CD4-positive, alpha-beta T cell treated with Interleukin-15 for 4 hours (primary cell): ENCODE data around the gene IPO13.

ENCODE experiments used
- DNase-seq: peaks from one replicate; pipeline ENCODE4 v3.0.0-alpha.2; 2020; ENCODE audit warnings: low spot score

The IPO13 gene

DNA sequence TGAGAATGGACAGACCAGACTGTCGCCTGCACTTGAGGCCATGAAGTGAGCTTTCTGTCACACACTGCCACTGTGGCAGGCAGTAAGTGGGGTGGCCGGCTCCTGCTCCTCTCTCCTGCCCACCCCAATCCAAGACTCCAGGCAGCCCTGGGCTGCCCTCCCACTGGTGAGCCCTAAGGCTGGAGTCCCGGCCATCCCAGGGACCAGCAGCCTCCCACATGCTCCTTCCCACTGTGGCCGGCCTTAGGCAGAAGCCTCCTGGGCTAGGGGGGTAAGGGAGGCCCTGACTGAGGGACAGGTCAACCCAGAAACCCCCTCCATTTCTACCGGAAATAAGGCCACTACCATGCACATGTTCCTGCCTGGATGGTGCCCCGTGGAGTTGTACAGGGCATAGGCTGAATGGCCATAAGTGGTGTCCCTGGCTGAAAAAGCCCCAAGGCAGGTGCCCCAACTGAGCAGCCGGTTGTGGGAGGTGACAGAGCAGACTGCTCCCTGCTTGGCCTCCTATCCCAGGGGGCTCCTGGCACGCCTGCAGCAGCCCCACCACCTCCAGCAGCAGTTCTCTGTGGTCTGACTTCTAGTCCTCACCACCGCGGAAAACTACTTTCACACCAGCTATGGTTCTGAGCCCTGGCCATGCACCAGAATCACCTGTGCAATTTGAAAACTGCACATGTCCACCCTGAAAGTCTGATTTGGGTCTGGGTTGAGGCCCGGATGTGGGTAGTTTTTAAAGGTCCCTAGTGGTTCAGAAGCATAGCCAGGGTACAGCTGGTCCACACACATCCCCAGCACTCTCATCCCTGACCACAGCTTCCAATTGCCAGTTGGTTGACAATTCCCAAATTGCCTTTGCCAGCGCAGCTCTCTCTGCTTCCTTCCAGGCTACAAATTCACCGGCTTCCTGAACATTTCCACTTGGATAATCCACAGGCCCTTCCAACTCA is 14.8 kb upstream of the IPO13 start:
- DNase-seq = no peak

DNA sequence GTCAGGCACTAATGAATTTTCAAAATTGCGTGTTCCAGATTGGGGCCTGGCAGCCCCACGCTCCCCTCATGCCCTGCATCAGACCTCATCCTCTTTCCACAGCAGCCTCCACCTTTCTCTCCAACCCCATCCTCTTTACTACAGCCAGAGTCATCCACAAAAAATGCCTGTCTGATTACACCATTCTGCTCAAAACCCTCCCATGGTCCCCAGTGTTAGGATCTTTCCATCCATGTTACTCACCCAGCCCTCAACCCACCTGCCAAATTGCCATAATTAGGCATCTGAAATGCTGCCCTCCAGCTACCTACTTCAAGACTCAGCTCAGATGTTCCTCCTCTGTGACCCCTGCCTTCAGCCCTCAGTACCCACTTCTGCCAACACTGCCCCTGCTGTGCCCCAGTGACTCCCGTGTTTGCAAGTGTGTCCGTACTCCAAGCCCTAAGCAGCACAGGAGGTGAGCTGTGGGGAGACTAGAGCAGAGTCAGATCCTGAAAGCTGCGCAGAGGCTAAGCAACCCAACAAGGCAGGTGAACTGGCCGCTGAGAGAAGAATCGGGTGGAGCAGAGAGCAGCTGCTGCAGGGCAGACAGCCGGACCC is 13.9 kb upstream of the IPO13 start:
- no peak for DNase-seq

DNA sequence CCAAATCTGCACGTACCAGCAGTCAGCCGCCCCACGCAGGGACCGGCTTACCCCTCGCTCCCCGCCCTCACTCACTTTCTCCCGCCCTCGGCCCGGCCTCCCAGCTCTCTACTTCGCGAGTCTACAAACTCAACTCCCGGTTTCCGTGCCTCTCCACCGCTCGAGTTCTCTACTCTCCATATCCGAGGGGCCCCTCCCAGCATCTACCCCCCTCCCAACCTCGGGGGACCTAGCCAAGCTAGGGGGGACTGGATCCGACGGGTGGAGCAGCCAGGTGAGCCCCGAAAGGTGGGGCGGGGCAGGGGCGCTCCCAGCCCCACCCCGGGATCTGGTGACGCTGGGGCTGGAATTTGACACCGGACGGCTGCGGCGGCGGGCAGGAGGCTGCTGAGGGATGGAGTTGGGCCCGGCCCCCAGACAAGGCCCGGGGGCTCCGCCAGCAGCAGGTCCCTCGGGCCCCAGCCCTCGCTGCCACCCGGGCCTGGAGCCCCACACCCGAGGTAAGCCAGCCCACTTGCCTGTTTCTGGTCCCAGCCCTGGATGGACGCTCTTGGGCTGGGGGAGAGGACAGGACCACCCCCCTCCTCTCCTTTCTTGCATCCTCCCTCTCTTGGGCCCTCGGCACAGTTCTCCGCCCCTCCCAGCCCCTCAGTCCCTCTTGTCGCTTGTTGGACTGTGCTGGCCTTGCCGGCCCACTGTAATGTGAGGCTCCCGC is 13.2 kb upstream of the IPO13 start, which contains the start of gene ARTN:
TSS of gene ARTN (plus strand) at position 416 of the 715 bp plus-strand sequence. CDS start 1,856 bp downstream, outside the sequence.
- DNase-seq = no peak

DNA sequence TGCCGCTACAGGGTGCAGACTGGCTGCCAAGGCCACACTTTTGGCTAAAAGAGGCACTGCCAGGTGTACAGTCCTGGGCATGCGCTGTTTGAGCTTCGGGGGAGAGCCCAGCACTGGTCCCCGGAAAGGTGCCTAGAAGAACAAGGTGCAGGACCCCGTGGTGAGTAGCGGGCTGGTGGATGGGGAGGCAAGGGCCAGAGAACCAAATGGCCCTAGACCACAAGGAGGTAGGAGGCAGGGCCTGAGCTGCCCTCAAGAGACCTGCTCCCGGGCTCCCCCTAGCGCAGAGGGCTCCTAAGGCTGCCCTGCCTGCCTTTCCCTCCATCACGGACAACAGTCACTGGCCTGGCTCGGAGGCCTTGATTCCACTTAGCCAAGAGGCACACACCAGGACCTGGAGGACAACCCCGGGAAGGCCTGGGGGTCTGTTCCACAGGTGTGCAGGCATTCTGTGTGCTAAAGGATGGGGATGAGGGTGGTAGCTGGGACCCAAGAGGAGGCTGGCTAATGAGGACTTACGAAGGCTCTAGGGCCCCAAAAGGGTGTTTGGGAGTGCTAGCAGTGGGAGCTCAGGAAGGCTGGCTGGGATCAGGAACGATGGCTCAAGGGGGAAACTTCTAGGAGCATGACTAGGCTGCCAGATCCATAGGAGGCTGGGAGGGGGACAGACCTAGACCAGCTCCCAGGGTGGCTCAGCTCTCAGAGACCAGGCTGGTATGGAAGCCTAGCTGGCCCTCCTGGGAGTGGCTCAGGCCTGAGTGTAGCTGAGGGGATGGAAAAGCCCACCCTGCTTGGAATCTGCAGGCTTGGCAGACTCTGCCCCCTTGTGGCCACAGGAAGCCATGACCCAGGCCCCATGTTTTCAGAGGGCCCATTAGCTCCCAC is 12.4 kb upstream of the IPO13 start:
- peak; percentile 36 for DNase-seq

GRCh38 chr1:43934986-43935324 is 11.8 kb upstream of the IPO13 start:
- no peak for DNase-seq

DNA sequence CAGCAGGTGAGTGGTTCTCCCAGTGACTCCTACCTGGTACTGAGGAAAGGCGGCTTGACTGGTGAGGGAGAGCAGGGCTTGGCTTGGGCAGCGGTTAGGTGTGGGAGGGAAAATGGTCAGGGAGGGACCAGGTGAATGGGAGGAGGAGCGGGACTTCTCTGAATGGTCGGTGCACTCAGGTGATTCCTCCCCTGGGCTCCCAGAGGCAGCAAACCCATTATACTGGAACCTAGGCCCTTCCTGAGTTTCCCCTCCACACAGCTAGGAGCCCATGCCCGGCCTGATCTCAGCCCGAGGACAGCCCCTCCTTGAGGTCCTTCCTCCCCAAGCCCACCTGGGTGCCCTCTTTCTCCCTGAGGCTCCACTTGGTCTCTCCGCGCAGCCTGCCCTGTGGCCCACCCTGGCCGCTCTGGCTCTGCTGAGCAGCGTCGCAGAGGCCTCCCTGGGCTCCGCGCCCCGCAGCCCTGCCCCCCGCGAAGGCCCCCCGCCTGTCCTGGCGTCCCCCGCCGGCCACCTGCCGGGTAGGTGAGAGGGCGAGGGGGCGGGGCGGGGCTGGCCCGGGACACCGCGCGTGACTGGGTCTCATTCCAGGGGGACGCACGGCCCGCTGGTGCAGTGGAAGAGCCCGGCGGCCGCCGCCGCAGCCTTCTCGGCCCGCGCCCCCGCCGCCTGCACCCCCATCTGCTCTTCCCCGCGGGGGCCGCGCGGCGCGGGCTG is 10.9 kb upstream of the IPO13 start:
- no peak for DNase-seq

DNA sequence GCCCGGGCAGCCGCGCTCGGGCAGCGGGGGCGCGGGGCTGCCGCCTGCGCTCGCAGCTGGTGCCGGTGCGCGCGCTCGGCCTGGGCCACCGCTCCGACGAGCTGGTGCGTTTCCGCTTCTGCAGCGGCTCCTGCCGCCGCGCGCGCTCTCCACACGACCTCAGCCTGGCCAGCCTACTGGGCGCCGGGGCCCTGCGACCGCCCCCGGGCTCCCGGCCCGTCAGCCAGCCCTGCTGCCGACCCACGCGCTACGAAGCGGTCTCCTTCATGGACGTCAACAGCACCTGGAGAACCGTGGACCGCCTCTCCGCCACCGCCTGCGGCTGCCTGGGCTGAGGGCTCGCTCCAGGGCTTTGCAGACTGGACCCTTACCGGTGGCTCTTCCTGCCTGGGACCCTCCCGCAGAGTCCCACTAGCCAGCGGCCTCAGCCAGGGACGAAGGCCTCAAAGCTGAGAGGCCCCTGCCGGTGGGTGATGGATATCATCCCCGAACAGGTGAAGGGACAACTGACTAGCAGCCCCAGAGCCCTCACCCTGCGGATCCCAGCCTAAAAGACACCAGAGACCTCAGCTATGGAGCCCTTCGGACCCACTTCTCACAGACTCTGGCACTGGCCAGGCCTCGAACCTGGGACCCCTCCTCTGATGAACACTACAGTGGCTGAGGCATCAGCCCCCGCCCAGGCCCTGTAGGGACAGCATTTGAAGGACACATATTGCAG is 10.2 kb upstream of the IPO13 start:
- no peak for DNase-seq

DNA sequence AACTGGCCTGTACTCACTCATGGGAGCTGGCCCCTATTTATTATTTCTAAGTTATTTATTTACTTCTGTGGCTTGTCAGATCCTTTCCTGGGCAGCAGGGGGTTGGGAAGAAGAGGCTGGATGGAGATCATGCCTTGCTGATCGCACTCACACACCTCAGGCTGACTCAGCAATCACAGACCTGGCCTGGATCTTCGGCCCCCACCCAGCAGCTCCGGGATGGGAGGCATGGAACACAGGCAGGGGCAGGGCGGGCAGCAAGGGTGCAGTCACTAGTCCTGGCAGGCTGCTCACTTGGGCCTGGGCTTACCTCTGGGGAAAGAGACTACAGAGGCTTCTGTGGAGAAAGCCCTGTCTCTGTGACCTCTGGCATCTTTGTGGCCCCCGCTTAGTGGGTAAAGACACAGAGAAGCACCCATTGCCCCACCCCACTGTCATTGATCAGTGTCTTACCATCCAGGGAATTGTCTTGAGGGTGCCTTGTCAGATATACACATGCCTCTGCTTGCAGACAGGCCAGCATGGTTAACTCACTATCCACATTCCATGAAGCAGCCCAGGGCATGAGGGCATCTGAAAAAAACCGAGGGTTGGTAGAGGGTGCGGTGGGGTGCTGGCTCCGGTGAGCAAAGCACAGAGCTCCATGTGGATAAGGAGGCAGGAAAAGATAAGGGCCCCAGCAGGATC is 9.4 kb upstream of the IPO13 start:
- no peak for DNase-seq

DNA sequence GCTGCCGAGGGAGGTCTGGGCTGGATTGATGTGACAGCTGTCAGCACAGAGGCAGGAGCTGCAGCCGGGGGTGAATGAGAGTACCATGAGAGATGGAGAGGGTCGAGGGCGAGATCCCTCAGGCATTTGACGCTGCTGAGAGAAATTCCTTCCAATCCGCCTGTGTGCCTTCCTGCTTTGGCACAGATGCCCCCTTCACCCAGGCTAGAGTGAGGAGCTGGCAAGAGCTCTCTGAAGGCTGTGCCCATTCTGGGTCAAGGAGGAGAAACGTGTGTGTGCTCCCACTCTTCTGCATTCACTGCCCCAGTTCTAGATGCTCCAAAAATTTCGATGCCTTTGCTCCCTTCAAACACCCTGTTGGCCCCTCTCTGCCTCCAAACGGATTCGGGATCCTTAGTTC is 8.4 kb upstream of the IPO13 start:
- DNase-seq = no peak

DNA sequence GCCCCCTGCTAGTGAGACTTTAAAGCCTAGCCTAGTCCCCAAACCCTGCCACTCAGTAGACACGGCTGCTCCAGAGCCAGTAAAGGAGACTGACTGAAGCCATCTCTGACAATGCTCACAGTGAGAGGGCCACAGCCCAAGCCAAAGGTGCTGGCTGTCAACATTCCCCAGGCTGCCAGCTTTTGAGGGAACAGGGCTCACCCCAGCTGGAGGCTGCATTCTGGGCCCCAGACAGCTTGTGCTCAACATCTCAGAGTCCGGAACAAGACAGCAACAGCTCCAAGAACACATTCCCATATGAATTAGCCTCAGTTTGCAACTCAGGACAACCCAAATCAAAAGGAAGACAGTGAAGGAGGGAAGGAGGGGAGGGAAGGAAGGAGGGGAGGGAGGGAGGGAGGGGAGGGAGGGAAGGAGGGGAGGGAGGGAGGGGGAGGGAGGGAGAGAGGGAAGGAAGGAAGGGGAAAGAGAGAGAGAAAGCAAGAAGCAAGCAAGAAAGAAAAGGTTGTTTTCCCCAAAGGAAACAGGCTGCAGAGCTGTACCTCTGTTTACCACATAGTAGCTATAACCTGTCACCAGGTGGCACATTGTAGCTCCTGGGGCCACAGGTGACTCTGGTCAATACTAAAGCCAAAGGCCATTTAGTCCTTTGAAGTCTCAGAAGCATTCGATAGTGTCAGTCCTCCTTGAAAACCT is 7.7 kb upstream of the IPO13 start:
- DNase-seq = no peak

DNA sequence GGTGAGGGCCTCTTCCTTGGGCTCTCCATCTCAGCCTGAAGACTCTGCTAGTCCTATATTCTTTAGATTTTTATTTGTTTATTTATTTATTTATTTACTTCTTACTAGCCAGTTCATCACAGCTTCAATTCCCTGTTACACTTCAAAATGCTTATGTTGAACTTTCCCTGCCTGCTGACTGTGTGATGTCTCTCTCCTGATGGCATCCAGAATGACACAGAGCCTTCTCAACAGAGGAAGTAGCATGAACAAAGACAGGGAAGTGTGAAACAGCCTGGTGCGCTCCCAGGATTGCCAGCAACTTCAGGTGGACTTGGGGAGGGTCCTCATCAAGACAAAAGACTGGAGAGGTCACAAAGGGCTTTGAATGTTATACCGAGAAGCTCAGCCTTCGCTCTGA is 4.3 kb upstream of the IPO13 start:
- no peak for DNase-seq

DNA sequence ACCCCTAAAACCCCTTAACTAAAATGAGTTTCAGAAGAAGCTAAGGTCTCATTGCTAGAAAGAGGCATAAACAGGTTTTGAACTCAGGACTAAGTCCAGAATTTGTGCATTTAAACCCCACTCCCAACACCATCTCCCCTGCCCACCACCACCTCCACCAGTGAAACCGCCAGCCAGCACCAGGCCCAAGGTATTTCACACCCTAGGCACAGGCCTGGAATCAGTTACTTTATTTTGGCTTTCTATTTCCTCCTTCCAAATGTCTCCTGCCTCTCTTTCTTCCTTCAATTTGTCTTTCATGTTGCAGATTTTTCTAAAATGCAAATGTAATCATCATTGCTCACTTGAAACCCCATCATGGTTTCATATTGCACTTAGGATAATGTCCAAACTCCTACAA is 1.9 kb upstream of the IPO13 start:
- DNase-seq = no peak

DNA sequence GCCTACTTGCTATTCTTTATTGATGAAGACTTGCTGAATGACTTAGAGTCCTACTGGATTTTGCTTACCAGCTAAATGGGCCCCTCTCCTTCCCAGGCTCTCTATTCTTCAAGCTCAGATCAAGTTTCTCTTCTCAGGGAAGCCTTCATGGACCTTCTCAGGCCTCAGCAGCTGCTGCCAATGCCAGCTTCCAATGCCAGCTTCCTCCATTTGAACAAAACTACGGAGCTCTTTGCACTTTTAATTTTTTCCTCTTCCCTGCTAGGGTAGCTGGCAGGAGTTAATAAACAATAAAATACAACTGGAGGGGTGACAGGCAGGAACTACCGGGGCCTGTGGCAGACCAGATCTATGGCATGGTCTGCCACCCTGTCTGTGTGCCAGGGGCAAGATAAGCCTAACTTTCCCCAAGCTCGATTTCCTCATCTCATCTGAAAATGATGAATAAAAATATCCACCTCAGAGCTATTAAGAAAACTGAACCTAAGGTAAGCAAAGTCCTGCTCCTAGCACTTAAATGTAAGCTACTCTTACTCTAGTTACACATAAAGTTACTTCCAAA is 995 bp upstream of the IPO13 start:
- no peak for DNase-seq

GRCh38 chr1:43947061-43947873 is 517 bp downstream of the IPO13 start:
- DNase-seq = no peak

DNA sequence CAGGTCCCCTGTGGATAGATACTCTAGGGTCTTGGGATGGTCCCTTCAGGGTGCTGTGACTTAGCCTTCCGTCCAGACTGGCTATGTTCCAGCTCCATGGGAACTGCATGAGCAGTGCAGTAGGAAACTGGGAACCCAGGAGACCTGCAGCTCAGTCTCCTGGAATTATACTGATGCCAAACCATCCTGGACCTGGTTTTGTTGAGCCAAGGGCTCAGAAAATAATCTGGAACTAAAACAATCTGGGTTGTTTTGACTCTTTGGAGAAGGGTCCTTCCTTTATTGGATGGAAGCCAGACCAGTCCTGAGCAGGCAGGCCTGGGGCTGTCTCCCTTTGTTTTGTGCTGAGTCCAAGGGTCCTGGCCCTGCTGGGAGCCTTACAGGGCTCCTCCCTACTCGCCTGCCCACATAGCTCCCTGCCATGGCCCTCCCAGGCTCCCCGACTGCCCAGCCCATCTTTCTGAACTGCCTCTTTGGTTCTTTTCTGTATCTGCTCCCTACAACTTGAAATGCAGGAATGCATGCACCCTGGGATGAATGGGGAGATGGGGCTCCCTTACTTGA is 1.2 kb downstream of the IPO13 start:
- no peak for DNase-seq

- DNase-seq = no peak
These were observed 2.9 kb downstream of the IPO13 start for GRCh38 chr1:43949678-43950077.

DNA sequence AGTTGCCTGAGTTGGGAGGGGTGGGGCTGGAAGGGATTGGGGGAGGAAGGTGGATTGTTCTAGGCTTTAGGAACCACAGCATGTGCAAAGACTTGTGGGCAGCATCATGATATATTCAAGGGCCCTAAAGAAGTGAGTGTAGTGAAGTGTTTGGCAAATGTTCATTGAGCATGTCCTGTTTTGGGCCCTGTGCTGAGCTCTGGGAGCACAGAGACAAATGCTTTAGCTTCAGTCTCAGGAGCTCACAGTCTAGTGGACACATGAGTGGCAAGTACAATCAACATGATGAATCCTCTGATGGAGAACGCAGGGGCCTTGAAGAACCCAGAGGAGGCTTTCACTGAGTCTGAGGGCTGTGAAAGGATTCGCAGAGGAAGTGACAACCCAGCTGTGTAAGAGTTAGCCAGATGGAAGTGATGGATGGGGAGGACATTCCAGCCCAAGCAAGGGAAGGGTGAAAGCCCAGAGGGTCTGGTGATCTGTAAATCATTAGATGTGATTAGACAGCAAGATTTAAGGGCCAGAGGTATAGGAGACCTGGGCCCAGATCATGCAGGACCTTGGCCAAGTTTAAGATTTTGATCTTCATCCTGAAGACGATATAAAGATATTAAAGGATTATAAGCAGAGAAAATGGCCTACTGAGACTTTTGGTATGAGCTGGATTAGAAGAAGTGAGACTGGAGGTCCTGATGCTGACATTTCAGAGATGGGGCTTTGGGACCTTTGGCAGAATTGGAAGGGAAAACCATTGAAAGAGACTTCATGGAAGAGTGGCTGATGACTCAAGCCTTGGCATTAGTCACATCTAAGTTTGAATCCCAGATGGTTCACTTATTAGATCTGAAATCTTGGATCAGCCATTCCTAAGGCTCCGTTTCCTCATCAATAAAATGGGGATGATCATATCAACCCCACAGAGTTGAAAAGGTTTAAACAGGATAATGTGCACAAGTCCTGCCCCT is 4.6 kb downstream of the IPO13 start:
- no peak for DNase-seq
